HG02981 (cell line): ENCODE results near the gene GALNT18.

Experiments used
- ATAC-seq: cut with Tn5 transposase; IDR thresholded peaks from one replicate; pipeline ENCODE4 v1.9.1; 2021; ENCODE audit warnings: mild to moderate bottlenecking, moderate library complexity; ENCODE audit not compliant: unreplicated experiment

Gene GALNT18

GRCh38 chr11:11251394-11251970 is 370.3 kb downstream of the GALNT18 start:
- no peak for ATAC-seq

- no peak for ATAC-seq
Observed at GRCh38 chr11:11250470-11250869, 371.3 kb downstream of the GALNT18 start.

GRCh38 chr11:11247576-11247975 is 374.2 kb downstream of the GALNT18 start:
- ATAC-seq, result no peak

- no peak for ATAC-seq
Observed at GRCh38 chr11:11247086-11247485, 374.7 kb downstream of the GALNT18 start.

- ATAC-seq, result no peak
Observed at GRCh38 chr11:11246166-11246565, 375.6 kb downstream of the GALNT18 start.

- no peak for ATAC-seq
Observed at GRCh38 chr11:11245453-11245852, 376.4 kb downstream of the GALNT18 start.

GRCh38 chr11:11244470-11245080 is 377.2 kb downstream of the GALNT18 start:
- ATAC-seq, result no peak

- peak; percentile 47 for ATAC-seq
Observed at GRCh38 chr11:11243590-11244469, 378.0 kb downstream of the GALNT18 start.

- no peak for ATAC-seq
Observed at GRCh38 chr11:11243209-11243589, 378.6 kb downstream of the GALNT18 start.

- no peak for ATAC-seq
Observed at GRCh38 chr11:11241284-11241683, 380.5 kb downstream of the GALNT18 start.

- no peak for ATAC-seq
Observed at GRCh38 chr11:11239959-11240358, 381.8 kb downstream of the GALNT18 start.

GRCh38 chr11:11237070-11237832 is 384.6 kb downstream of the GALNT18 start:
- ATAC-seq, result no peak

- ATAC-seq, result no peak
Observed at GRCh38 chr11:11236498-11237059, 385.2 kb downstream of the GALNT18 start.

GRCh38 chr11:11231763-11232162 is 390.0 kb downstream of the GALNT18 start:
- no peak for ATAC-seq

- no peak for ATAC-seq
Observed at GRCh38 chr11:11230802-11231562, 390.8 kb downstream of the GALNT18 start.

GRCh38 chr11:11230087-11230486 is 391.7 kb downstream of the GALNT18 start:
- no peak for ATAC-seq

- ATAC-seq, result no peak
Observed at GRCh38 chr11:11229647-11230046, 392.2 kb downstream of the GALNT18 start.

- ATAC-seq, result no peak
Observed at GRCh38 chr11:11227296-11228085, 394.3 kb downstream of the GALNT18 start.
